GM10266 (cell line): ENCODE results near the gene CREB3L4.
"Not testable (repeated sequence)": the region's sequence is repeated elsewhere in the genome, so short reads cannot be mapped to it uniquely, and the experiment has no call there.

ENCODE experiments used
- DNase-seq: peaks from one replicate; pipeline ENCODE4 v3.0.0; 2012; ENCODE audit errors: extremely low spot score
- TF ChIP-seq, protein P1 (sequence below): IDR thresholded peaks from 2 replicates; pipeline ENCODE4 v1.5.1; 2012; ENCODE audit warnings: mild to moderate bottlenecking, low read depth; ENCODE audit not compliant: control insufficient read depth, insufficient read depth; ENCODE audit errors: missing control alignments

CREB3L4 gene

DNA sequence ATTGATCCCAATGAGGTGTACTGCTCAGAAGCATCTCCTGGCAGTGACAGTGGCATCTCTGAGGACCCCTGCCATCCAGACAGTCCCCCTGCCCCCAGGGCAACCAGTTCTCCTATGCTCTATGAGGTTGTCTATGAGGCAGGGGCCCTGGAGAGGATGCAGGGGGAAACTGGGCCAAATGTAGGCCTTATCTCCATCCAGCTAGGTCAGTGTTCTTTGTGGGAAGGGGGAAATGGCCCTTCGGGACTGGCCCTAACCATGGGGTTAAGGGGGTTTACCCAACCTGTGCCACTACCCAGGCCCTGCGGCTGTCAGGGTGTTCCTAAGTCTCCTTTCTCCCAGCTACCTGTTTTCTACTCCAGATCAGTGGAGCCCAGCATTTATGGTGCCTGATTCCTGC lies 1.3 kb downstream of the CREB3L4 start:
- TF ChIP-seq, protein P1, sequence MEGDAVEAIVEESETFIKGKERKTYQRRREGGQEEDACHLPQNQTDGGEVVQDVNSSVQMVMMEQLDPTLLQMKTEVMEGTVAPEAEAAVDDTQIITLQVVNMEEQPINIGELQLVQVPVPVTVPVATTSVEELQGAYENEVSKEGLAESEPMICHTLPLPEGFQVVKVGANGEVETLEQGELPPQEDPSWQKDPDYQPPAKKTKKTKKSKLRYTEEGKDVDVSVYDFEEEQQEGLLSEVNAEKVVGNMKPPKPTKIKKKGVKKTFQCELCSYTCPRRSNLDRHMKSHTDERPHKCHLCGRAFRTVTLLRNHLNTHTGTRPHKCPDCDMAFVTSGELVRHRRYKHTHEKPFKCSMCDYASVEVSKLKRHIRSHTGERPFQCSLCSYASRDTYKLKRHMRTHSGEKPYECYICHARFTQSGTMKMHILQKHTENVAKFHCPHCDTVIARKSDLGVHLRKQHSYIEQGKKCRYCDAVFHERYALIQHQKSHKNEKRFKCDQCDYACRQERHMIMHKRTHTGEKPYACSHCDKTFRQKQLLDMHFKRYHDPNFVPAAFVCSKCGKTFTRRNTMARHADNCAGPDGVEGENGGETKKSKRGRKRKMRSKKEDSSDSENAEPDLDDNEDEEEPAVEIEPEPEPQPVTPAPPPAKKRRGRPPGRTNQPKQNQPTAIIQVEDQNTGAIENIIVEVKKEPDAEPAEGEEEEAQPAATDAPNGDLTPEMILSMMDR: no peak
- DNase-seq: no peak

DNA sequence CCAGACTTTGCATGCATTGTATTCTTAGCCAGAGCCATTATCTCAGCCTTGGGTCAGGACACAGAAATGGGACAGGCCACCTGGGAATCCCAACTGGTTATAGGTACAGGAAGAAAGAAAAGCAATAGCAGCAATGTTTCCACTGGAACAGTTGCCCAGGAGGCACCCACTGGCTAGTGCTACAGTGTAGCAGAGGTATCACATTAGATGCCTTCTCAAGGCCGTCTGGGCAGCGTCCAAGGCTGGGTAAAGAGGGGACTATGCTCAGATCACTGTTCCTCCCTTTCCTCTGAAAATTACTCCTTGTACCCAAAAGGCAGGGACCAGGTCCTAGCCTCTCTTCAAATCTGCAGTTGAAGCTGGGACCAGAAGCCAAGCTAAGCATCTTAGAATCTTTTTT lies 2.6 kb downstream of the CREB3L4 start:
- no peak for DNase-seq
- TF ChIP-seq, protein P1: no peak

DNA sequence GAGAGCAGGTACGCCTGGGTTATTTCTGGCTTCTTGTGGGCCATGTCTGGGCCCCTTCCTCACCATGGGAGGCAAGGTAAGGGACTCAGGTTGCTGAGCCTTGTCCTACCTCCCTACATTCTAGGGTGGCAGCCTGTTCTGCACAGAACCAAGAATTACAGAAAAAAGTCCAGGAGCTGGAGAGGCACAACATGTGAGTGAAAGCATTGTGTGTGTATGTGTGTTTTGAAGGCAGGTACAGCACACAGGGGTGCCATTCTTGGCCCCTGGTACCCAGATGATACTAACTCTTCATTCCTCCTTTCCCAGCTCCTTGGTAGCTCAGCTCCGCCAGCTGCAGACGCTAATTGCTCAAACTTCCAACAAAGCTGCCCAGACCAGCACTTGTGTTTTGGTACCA lies 5.4 kb downstream of the CREB3L4 start:
- TF ChIP-seq, protein P1: no peak
- DNase-seq: no peak

DNA sequence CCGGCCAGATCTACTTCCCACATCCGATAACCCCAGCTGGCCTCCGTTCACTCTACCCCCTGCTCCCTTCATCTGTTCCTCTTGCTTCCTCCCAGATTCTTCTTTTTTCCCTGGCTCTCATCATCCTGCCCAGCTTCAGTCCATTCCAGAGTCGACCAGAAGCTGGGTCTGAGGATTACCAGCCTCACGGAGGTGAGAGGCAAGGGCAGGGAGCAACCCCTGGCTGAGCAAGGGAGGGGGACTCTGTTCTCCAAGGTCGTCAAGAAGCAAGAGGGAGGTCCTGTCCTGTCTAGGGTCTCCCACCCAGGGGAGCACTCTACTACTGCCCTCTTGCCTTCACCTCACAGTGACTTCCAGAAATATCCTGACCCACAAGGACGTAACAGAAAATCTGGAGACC lies 5.8 kb downstream of the CREB3L4 start:
- TF ChIP-seq, protein P1: no peak
- DNase-seq: no peak

DNA sequence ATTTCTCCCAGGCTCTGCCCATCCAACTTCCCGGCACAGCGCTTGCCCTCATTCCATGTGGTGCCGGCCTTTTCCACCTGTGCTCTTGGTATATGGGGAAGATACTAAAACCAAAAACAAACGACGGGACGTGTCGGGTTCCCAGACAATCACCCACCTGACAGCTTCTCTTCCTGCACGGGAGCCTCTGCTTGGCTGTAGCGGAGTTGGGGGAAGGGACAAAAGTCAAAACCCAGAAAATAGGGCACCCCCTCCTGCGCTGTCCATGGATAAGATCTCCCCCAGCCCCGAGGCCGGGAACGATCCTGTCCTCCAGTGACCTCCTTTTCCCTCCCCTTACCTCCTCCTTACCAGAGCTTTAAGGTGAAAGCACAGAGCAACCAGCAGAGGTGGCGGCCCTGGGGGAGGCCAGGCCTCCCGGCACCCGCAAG lies 9.1 kb downstream of the CREB3L4 start:
- no peak for DNase-seq
- TF ChIP-seq, protein P1: no peak

DNA sequence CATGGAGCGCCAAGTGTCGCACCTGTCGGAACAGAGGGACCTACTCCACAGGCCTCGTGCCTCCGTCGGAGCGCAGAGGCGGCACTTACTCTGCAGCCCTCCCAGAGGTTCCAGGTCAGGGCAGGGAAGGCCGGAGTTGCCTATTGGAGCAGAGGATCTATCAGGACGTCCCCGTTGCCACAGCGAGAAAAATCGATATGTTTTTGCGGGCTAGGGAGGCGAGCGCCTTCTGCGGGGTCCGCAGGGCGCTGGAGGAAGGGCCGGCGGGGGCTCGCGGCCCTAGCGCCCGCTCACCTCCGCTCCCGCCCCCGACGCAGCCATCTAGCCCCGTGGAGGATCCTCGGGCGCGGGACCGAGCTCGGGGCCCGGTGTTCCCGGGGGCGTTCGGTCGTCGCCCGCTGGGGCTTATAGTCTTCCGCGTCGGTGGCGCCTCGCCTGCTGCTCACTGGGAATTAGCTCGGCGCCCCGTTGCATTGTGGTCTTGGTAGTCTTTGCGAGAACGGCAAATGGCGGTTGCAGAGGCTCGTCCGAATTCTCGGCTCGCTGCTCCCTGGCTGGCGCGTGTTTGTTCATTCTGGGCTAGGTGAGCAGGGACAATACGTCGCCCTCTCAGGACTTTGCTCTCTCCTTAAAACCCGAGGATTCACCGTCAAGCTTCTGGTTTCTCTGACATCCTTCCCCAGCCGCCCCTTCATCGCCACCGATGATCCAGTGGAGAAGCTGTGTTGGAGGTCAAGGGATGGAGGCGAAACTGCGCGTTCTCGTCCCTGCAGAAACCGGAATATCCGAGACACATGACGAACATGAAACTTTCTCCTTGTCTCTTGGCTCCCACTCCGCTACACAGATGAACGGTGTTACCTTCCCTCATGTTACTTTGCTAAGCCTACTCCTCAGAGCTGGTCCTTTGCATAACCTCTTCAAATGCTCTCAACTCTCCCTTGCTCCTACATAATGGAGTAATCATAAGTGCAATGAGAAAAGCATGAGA lies 9.8 kb downstream of the CREB3L4 start, which contains the start of gene JTB:
TSS of gene JTB (minus strand) at position 425 of the 991 bp plus-strand sequence. CDS start at position 3, 422 bp downstream.
- peak; percentile 90 for DNase-seq
- TF ChIP-seq, protein P1: no peak

DNA sequence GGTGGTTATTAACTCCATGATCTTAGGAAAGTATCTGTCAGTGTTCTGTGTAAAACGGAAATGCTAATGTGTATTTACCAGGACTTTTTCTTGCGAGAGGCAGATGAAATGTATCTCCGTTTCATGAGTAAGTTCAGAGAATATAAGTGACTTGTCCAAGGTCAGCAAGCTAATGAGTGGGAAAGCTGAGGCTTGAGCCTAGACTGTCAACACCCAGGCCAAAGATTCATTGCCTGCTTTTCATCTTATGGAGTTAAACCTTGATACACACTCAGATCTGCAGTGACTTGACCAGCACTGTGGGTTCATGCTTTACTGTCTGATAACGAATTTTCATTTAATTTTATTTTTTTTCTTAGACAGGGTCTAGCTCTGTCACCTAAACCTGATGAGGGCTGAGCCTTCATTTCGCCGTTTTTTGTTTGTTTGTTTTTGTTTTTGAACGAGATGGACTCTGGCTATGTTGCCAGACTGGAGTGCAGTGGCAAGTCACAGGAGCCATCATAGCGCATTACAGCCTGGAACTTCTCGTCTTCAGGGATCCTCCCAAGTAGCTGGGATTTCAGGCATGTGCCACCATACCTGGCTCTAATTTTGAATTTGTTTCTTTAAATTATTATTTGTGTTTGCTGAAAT lies 10.7 kb downstream of the CREB3L4 start:
- TF ChIP-seq, protein P1: no peak
- no peak for DNase-seq

DNA sequence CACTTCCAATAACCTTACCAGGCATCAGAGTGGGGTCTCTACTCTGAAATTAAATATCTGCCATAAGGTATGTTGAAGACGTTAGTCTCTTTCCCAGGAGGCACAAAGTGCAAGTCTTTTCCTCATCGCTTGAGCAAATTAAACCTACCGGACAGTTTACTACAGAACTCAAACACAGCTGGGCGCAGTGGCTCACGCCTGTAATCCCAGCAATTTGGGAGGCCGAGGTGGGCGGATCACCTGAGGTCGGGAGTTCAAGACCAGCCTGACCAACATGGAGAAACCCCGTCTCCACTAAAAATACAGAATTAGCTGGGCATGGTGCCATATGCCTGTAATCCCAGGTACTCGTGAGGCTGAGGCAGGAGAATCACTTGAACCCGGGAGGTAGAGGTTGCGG lies 11.4 kb downstream of the CREB3L4 start:
- DNase-seq: not testable (repeated sequence)

DNA sequence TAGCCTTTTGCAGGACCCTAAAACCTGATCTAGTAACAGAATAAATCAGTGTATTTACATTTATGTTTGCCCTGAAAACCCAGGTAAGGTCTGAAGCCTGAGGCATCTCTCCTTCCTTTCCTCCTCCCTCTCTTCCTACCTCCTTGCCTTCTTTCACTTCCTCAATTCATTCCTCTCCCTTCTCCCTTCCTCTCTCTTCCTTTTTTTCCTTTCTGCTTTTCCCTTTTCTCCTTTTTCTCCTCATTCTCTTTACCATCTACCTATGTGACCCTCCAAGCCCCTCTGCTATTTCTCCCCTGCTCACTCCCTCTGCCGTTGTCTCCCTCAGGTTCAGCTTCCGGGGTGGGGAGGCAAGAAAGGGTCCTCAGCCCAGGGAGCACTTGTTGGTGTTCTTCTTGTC lies 14.0 kb downstream of the CREB3L4 start:
- DNase-seq: not testable (repeated sequence)
